Stimulated activated CD4-positive, alpha-beta T cell treated with anti-CD3 and anti-CD28 coated beads, Interleukin-4, amount 100 ng/mL, for 48 hours (primary cell): ENCODE results near the gene GRK1.
A peak's percentile ranks its signal among the peaks of the same experiment; 100 is the strongest.
"Not testable (repeated sequence)": the region's sequence is repeated elsewhere in the genome, so short reads cannot be mapped to it uniquely, and the experiment has no call there.

Experiments used
- DNase-seq, 2 donors: peaks; one replicate each; pipeline ENCODE4 v3.0.0-alpha.2; 2020; ENCODE audit warnings: low read depth in 2 of 2

The GRK1 gene

DNA sequence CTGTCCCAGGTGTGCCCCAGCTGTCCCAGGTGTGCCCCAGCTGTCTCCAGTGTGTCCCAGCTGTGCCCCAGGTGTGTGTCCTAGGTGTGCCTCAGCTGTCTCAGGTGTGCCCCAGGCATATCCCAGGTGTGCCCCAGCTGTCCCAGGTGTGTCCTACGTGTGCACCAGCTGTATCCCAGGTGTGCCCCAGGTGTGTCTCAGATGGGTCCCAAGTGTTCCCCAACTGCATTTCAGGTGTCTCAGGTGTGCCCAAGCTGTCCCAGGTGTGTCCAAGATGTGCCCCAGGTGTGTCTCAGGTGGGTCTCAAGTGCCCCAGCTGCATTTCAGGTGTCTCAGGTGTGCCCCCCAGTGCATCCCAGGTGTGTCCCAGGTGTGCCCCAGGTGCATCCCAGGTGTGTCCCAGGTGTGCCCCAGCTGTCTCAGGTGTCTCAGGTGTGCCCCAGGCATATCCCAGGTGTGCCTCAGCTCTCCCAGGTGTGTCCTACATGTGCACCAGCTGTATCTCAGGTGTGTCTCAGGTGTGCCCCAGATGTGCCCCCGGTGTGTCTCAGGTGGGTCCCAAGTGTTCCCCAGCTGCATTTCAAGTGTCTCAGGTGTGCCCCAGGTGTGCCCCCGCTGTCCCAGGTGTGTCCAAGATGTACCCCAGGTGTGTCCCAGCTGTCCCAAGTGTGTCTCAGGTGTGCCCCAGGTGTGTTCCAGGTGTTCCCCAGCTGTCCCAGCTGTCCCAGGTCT lies 1.3 kb upstream of the GRK1 start:
- no peak for DNase-seq

DNA sequence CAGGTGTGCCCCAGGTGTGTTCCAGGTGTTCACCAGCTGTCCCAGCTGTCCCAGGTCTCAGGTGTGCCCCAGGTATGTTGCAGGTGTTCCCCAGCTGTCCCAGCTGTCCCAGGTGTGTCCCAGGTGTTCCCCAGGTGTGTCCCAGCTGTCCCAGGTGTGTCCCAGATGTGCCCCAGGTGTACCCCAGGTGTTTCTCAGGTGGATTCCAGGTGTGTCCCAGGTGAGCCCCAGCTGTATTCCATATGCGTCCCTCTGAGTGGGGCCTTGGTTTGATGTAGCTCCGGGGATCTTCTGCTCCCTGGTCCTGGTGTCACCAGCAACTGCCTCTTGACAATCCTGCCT lies 719 bp upstream of the GRK1 start:
- no peak for DNase-seq

DNA sequence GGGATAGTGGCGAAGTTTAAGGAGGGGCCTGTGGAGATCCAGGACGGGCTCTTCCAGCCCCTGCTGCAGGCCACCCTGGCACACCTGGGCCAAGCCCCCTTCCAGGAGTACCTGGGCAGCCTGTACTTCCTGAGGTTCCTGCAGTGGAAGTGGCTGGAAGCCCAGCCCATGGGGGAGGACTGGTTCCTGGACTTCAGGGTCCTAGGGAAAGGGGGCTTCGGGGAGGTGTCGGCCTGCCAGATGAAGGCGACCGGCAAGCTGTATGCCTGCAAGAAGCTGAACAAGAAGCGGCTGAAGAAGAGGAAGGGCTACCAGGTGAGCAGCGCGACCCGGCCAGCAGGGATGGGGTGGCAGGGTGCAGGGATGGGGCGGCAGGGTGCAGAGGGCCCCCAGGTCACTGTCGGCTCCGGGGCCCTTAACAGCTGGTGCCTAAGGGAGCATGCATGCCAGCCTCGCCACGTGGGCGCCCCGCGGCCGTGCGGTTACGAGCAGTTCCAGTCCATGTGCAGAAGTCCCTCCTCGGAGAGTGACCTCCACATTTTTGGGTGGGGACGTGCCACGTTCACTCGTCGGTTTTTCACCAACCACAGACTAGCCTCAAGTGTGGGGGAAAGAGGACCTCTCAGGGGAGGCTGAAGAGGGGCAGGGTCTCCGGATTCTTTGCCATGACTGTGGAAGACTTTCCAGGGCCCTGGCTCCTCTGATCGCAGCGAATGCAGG lies 912 bp downstream of the GRK1 start:
- DNase-seq, result no peak

DNA sequence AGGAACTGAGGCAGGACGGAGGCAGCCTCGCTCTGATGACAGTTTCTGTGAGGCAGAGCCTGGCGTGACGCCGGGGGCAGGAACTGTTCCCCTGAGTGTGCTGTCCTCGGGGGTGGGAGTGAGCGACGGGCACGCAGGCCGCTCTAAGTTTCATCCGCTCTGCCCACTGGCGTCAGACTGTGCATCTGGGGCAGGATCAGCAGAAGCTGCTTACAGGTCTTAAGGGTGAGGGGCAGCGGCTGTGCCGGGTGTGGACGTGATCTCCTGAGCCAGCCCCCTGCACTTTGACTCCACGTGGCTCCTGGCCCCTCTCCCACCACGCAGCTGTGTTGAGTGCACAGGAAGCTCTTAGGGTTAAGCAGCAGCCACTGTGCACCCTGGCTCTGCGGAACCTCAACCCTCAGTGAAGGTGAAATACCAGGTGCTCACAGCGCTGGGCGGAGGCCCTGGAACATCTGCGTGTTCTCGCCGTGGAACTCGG lies 1.5 kb downstream of the GRK1 start:
- no peak for DNase-seq

DNA sequence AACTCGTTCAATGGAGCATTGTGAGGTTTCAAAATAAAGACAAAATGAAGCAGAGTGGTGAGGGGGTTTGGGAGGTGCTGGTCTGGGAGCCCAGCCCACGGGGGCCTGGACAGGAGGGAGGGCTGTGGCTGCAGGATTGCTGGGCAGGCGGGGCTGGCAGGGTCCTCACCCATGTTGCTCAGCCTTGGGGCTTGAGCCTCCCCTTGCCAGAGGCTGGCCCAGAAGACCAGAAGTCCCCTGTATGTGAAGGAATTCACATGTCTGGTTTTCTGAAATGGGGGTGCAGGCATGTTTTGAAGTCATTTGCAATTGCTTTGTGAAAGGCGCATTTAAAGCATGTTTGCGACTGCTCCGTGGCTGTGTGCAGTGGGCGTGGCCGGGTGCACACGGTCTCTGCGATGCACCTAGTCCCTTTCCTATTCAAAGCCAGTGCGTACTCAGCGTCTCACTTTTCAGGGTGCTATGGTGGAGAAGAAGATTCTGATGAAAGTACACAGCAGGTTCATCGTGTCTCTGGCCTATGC lies 2.3 kb downstream of the GRK1 start:
- DNase-seq, result no peak

DNA sequence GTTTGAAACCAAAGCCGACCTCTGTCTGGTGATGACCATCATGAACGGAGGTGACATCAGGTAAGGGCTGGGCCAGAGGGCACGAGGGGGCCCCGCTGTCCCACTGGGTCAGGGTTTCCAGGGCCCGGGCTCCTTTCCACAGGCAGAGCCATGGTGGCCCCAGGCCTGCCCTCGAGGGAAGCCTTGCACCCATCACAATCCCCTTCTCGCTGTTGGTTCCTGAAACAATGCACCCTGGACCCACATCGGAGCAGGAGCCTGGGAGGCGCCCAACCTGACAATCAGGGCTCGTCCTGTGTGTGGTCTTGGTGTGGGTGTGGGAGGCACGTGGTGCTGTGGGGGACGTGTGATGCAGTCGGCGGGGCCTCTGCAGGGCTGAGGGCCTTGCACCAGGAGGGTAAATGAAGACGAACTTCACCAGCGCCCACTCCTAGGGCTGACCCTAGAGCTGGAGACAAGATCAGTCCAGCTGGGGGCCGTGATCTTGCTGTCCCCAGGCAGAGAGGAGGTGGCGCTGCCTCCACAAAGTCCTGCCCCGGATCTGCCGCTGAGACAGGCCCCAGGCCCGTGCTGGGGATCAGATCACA lies 2.8 kb downstream of the GRK1 start:
- DNase-seq, result no peak

DNA sequence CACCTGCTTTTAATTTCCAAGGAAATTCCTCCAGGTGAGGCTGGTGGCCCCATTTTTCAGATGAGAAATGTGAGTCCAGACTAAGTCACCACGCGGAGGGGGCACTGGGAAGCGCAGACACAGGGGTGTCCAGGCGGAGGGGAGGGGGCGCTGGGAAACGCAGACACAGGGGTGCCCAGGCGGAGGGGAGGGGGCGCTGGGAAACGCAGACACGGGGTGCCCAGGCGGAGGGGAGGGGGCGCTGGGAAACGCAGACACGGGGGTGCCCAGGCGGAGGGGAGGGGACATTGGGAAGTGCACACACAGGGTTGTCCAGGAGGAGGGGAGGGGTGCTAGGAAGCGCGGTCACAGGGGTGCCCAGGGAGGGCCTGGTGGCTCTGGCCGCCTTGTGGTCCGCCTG lies 3.5 kb downstream of the GRK1 start:
- no peak for DNase-seq

DNA sequence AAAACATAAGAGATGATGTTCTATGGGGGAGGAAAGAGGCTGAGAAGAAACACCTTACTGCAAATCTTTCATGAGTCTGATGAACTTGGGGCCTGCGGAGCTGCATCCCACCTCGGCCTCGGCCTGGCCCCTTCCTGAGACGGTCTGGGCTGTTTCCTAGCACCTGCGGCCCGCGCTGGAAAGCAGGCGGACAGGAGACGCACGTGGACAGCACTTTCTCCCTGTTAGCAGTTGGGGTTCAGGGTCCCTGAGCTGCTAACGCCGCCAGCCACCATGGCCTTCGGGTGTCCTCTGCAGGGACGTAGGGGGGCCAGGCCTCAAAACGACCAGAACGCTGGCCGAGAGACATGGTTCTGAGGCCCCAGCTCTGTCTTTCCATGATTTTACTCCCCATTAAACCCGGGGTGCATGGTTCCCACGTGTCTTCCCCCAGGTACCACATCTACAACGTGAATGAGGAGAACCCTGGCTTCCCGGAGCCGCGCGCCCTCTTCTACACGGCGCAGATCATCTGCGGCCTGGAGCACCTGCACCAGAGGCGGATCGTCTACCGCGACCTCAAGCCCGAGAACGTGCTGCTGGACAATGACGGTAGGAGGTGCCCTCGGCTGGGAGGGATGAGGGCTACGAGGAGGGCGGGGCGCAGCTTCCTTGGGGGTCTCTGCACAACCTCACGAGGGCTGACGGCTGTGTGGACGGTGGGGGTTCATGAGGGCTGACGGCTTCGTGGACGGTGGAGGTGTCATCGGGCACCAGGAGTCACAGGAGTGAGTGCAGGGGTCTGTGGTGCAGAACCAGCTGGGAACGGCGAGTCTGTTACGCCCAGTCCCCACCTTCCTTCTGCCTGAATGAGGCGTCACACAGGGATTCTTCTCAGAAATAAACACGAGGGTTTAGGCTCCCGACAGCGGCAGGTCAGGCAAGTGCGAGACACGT lies 4.3 kb downstream of the GRK1 start:
- DNase-seq, result no peak

DNA sequence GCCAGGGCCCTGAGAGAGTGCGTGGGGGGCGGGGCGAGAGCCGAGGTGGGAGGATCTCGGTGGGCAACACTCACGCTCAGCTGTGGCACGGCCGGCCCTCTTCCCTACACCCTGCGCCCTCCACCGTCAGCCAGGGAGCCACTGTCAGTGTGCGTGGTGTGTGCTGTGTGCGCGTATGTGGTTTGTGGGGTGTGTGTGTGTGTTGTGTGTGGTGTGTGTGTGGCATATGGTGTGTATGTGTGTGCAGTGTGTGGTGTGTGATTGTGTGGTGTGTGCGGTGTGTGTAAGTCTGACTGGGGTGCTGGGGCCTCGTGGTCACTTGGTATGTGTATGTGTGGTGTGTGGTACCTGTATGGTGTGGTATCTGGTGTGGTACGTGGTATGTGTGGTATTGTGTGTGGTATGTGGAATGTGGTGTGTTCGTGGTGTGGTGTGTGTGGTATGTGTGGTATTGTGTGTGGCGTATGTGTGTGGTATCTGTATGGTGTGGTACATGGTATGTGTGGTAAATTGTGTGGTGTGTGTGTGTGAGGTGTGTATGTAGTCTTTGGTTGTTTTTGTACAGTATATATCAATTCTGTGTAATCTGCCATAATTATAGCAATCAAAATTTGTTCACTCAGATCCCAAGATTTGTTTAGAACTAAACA lies 5.1 kb downstream of the GRK1 start:
- DNase-seq, result no peak

DNA sequence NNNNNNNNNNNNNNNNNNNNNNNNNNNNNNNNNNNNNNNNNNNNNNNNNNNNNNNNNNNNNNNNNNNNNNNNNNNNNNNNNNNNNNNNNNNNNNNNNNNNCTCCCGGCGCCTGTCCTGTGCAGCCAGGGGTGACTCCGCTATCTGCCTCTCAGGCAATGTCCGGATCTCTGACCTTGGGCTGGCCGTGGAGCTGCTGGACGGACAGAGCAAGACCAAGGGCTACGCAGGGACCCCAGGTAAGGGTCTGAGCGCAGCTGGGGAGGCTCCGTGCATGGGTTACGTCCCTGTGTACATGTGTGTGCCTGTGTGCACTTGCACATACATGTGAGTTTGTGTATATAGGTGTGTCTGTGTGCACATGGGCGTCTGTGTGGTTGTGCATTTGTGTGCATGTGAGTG lies 55.9 kb downstream of the GRK1 start:
- no peak for DNase-seq

DNA sequence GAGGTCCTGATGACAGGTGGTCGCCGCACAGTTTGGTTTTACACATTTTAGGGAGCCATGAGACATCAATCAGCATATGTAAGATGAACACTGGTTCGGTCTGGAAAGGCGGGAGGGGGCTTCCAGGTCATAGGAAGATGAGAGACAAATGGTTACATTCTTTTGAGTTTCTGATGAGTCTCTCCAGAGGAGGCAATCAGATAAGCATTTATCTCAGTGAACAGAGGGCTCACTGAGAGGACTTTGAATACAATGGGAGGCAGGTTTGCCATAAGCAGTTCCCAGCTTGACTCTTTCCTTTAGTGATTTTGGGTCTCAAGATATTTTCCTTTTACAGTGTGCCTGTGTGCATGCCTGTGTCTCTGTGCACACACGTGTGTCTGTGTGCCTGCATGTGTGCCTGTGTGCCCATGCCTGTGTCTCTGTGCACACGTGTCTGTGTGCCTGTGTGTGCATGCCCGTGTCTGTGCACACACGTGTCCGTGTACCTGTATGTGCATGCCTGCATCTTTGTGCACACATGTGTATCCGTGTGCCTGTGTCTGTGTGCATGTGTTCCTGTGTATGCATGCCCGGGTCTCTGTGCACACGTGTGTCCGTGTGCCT lies 56.5 kb downstream of the GRK1 start:
- no peak for DNase-seq

DNA sequence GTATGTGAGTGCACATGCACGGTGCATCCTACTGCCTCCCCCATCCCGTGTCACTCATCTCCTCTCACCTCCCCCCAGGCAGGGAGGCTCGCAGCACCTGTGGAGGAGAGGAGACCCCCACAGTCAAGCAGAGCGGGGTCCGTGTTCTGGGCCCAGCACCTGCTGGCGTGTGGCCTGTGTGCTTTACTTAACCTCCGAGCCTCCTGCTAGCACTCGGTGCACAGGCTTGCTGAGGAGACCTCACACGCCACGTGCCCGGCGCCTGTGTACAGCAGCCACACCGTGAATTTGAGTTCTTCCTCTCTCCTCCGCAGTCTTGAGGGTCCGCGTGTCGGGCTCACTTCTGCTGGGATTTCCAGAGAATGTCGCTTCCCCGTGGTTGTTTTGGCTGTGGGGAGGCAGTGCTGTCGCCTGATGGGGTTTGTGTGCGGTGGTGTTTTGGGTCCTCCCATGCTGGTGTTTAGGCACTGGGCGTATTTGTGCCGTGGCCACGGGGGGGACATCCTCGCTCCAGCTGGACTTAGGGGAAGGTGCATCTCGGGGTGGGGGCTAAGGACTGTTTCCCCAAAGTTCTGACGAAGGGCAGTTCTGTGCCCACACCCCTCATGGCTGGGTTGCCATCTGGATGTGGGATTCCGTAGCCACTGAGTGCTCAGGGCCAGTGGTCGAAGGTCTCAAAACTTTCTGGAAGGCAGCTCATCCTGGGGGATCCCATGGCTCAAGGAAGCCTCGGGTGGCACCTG lies 57.2 kb downstream of the GRK1 start:
- DNase-seq, result no peak

DNA sequence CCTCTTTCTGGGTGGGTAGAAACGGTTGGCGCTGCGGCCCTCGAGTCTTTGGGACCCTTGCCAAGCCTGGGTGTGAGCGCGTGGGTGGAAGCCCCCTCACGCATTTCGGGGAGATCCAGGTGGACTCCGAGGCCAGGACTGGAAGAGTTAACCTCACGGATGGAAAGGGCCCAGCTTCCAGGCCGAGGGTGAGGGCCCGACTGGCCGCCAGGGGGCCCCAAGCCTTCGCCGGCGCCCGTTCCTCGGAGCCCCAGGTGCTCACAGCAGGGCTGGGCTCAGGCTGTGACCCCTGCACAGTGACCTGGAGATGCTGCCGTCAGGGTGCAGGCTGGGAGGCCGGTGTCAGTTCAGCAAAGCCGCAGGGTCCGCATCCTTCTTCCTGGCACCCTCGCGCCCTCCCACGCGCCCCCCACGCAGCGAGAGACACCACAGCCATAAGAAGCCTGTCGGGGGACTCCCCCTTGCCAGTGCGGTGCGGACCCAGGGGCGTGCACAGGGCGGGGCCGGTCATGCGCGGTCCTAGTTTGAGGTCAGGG lies 57.8 kb downstream of the GRK1 start:
- peak; percentile 80 to 81 for DNase-seq

DNA sequence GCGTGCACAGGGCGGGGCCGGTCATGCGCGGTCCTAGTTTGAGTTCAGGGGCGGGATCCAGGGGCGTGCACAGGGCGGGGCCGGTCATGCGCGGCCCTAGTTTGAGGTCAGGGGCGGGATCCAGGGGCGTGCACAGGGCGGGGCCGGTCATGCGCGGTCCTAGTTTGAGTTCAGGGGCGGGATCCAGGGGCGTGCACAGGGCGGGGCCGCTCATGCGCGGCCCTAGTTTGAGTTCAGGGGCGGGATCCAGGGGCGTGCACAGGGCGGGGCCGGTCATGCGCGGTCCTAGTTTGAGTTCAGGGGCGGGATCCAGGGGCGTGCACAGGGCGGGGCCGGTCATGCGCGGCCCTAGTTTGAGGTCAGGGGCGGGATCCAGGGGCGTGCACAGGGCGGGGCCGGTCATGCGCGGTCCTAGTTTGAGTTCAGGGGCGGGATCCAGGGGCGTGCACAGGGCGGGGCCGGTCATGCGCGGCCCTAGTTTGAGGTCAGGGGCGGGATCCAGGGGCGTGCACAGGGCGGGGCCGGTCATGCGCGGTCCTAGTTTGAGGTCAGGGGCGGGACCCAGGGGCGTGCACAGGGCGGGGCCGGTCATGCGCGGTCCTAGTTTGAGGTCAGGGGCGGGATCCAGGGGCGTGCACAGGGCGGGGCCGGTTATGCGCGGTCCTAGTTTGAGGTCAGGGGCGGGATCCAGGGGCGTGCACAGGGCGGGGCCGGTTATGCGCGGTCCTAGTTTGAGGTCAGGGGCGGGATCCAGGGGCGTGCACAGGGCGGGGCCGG lies 58.5 kb downstream of the GRK1 start:
- DNase-seq, result peak; percentile 36 to 54

DNA sequence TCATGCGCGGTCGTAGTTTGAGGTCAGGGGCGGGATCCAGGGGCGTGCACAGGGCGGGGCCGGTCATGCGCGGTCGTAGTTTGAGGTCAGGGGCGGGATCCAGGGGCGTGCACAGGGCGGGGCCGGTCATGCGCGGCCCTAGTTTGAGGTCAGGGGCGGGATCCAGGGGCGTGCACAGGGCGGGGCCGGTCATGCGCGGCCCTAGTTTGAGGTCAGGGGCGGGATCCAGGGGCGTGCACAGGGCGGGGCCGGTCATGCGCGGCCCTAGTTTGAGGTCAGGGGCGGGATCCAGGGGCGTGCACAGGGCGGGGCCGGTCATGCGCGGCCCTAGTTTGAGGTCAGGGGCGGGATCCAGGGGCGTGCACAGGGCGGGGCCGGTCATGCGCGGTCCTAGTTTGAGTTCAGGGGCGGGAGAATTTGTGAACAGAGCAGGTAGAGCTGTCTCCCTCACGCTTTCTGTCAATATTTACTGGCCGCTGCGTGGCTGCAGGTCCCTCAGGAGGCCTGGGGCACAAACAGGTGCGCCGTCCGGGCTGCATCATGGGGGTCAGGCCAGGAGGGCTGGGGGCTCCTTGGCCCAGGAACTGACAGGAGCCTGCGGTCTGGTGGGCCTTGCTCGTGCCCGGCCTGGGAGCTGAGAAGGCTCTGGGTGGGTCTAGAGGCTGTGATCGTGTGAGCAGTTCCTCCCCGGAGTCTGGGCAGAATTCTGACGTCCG lies 59.2 kb downstream of the GRK1 start:
- not testable (repeated sequence) for DNase-seq

DNA sequence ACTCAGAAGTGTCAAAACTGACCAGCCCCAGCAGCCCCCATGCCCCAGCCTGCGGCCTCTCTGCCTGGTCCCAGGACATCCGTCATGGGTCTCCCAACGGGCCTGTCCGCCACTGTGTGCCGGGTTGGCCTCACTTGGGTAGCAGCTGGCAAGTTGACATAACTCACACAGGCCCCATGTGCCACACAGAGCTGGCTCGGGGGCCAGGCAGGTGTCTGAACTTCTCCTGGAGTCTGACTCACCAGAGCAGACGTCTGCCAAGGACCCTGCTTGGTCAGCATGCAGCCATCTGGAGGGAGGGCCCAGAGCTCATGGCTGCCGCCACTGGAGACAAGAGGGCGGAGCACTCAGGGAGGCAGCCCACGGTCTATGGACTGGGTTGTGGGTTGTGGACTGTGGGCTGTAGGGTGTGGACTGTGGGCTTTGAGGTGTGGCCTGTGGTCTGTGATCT lies 60.0 kb downstream of the GRK1 start:
- no peak for DNase-seq

DNA sequence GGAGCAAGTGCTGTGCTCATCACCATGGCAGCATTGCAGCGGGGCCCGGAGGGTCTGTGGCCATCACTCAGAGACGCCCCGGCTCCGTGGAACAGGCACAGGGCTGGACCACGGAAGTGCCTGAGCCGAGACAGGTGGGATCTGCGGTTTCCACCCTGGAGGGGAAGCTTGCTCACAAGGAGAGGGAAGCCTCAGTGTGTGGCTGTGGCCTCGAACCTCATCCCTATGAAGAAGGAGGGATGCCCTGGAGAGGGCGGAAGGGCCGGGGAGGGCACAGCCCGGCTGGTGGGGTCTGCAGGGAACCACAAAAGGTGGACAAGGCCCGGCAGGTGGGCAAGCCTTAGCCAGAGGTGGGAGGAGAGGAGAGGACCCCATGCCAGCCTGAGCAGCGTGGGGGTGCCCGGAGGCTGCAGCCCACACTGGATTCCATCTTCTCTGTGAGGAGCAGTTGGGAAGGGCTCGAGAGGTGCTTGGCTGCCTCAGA lies 61.6 kb downstream of the GRK1 start:
- no peak for DNase-seq
